Vagina (tissue), 2 donors: ENCODE data around the gene SUPT3H. TPM values are rescaled to one million over a fixed set of nuclear protein-coding genes. Genes with fewer than 3 reads are reported as not detected.

Experiments
- DNase-seq, 2 donors: peaks; one replicate each; pipeline ENCODE4 v3.0.0-alpha.2; 2017; ENCODE audit errors: extremely low spot score in 2 of 2
- H3K27ac ChIP-seq: fragments of 200-600 bp; sonication (generic); one replicate; pipeline ENCODE4 v1.5.1; 2019
- H3K27me3 ChIP-seq: fragments of 200-600 bp; sonication (generic); one replicate; pipeline ENCODE4 v1.5.1; 2019
- H3K36me3 ChIP-seq, 2 donors: fragments of 200-600 bp; sonication (generic); one replicate each; pipeline ENCODE4 v1.5.1; 2017 to 2019
- H3K4me1 ChIP-seq: fragments of 200-600 bp; sonication (generic); one replicate; pipeline ENCODE4 v1.5.1; 2019
- H3K4me3 ChIP-seq, 2 donors: fragments of 200-600 bp; sonication (generic); 1 replicate in 1 of 2; 2 replicates in 1 of 2; pipeline ENCODE4 v1.5.1; 2016 to 2019
- H3K9me3 ChIP-seq: fragments of 200-600 bp; sonication (generic); one replicate; pipeline ENCODE4 v1.5.1; 2019
- CTCF ChIP-seq, 3 experiments: fragments of 450-650 bp in 2 of 3; fragments of 200-600 bp in 1 of 3; sonication (generic) in 1 of 3; IDR thresholded peaks; one replicate each; pipeline ENCODE4 v1.5.1; 2017 to 2019; ENCODE audit warnings: antibody characterized with exemption in 3 of 3, mild to moderate bottlenecking in 2 of 3, moderate library complexity in 2 of 3
- POLR2A ChIP-seq, 2 donors: fragments of 450-650 bp; IDR thresholded peaks; one replicate each; pipeline ENCODE4 v1.6.1; 2017; ENCODE audit warnings: antibody characterized with exemption in 2 of 2, mild to moderate bottlenecking in 2 of 2, moderate library complexity in 2 of 2
- POLR2AphosphoS5 ChIP-seq, 2 donors: sonication (generic); formaldehyde crosslinking; IDR thresholded peaks; one replicate each; pipeline ENCODE4 v1.9.0; 2017; ENCODE audit warnings: antibody characterized with exemption in 2 of 2, mild to moderate bottlenecking in 2 of 2, low read depth in 1 of 2; ENCODE audit not compliant: insufficient read depth in 1 of 2
- intact Hi-C: fragments of 100-400 bp; cut with DNase I; formaldehyde crosslinking; loops from one replicate; pipeline ENCODE4 v1.15.1; 2023
- total RNA-seq: library from RNA; depleted of rRNA; stranded (reverse); fragments of >200 nt; gene quantifications from one replicate; pipeline ENCODE4 v1.2.3, GENCODE V29; 2016

Gene SUPT3H
- total RNA-seq, 1 donor from 2014 or later, result 4.2 TPM

GRCh38 chr6:45323656-45324224 lies 54.0 kb downstream of the SUPT3H start:
- Histone ChIP-seq H3K9me3 (no peaks in the 10 kb centered on the region), H3K36me3 (no peaks in the 10 kb centered on the region), H3K27ac (no peak overlapping the region), H3K4me3 (no peak overlapping the region), H3K27me3 (no peaks in the 10 kb centered on the region), H3K4me1 (peaks cover 9% of the 10 kb centered on the region)
- intact Hi-C loops, result no loop called here
- TF ChIP-seq CTCF (IDR thresholded peaks at IDR 0.05), result no peak
- no peak for TF ChIP-seq POLR2AphosphoS5 (IDR thresholded peaks at IDR 0.05; ENCODE audit: insufficient read depth in 1 of 2, low read depth in 1 of 2)
- no peak for TF ChIP-seq POLR2A (IDR thresholded peaks at IDR 0.05)
- DNase-seq, result no peak

- Histone ChIP-seq H3K27me3 (no peaks in the 10 kb centered on the region), H3K4me1 (no peaks in the 10 kb centered on the region), H3K27ac (no peak overlapping the region), H3K9me3 (no peaks in the 10 kb centered on the region), H3K36me3 (no peaks in the 10 kb centered on the region), H3K4me3 (no peak overlapping the region)
- intact Hi-C loops, result no loop called here
- DNase-seq, result no peak
- TF ChIP-seq POLR2AphosphoS5 (IDR thresholded peaks at IDR 0.05; ENCODE audit: insufficient read depth in 1 of 2, low read depth in 1 of 2) (no peak), POLR2A (IDR thresholded peaks at IDR 0.05) (no peak), CTCF (IDR thresholded peaks at IDR 0.05) (no peak)
These were observed 57.4 kb downstream of the SUPT3H start for GRCh38 chr6:45320349-45320748.

GRCh38 chr6:45314146-45314545 lies 63.6 kb downstream of the SUPT3H start:
- H3K4me3 ChIP-seq, result no peak overlapping the region
- H3K27me3 ChIP-seq, result no peaks in the 10 kb centered on the region
- DNase-seq, result no peak
- H3K9me3 ChIP-seq, result no peaks in the 10 kb centered on the region
- no peak overlapping the region for H3K27ac ChIP-seq
- no peaks in the 10 kb centered on the region for H3K36me3 ChIP-seq
- intact Hi-C loops, result no loop called here
- H3K4me1 ChIP-seq, result no peaks in the 10 kb centered on the region
- TF ChIP-seq POLR2A (IDR thresholded peaks at IDR 0.05) (no peak), POLR2AphosphoS5 (IDR thresholded peaks at IDR 0.05; ENCODE audit: insufficient read depth in 1 of 2, low read depth in 1 of 2) (no peak), CTCF (IDR thresholded peaks at IDR 0.05) (no peak)

GRCh38 chr6:45310118-45310788 lies 67.5 kb downstream of the SUPT3H start:
- Histone ChIP-seq H3K27me3 (no peaks in the 10 kb centered on the region), H3K27ac (no peak overlapping the region), H3K9me3 (no peaks in the 10 kb centered on the region), H3K4me3 (no peak overlapping the region), H3K4me1 (no peaks in the 10 kb centered on the region), H3K36me3 (no peaks in the 10 kb centered on the region)
- DNase-seq, result no peak
- intact Hi-C loops, result no loop called here
- TF ChIP-seq CTCF (IDR thresholded peaks at IDR 0.05) (no peak), POLR2AphosphoS5 (IDR thresholded peaks at IDR 0.05; ENCODE audit: insufficient read depth in 1 of 2, low read depth in 1 of 2) (no peak), POLR2A (IDR thresholded peaks at IDR 0.05) (no peak)

- H3K27ac ChIP-seq, result no peak overlapping the region
- H3K36me3 ChIP-seq, result no peaks in the 10 kb centered on the region
- TF ChIP-seq POLR2AphosphoS5 (IDR thresholded peaks at IDR 0.05; ENCODE audit: insufficient read depth in 1 of 2, low read depth in 1 of 2), result no peak
- TF ChIP-seq POLR2A (IDR thresholded peaks at IDR 0.05), result no peak
- TF ChIP-seq CTCF (IDR thresholded peaks at IDR 0.05), result no peak
- no peaks in the 10 kb centered on the region for H3K4me1 ChIP-seq
- intact Hi-C loops, result no loop called here
- H3K9me3 ChIP-seq, result no peaks in the 10 kb centered on the region
- no peak for DNase-seq
- no peak overlapping the region for H3K4me3 ChIP-seq
- H3K27me3 ChIP-seq, result no peaks in the 10 kb centered on the region
These were observed 72.2 kb downstream of the SUPT3H start for GRCh38 chr6:45305546-45305945.
